GM15510 (cell line): Measurements from ENCODE around the gene FOXI1.

Experiments
- POLR2A ChIP-seq: IDR thresholded peaks from 3 replicates; pipeline ENCODE4 v1.6.1; 2011; ENCODE audit warnings: borderline replicate concordance; ENCODE audit not compliant: insufficient read length; ENCODE audit errors: extremely low read depth

FOXI1 gene

GRCh38 chr5:170110403-170111087, 4.8 kb downstream of the FOXI1 start:
- TF ChIP-seq POLR2A: no peak

- no peak for TF ChIP-seq POLR2A
Observed at GRCh38 chr5:170111088-170111785, 5.5 kb downstream of the FOXI1 start.

- TF ChIP-seq POLR2A: no peak
Observed at GRCh38 chr5:170112876-170113521, 7.3 kb downstream of the FOXI1 start.

- TF ChIP-seq POLR2A: no peak
Observed at GRCh38 chr5:170113522-170113900, 7.8 kb downstream of the FOXI1 start.

GRCh38 chr5:170114271-170114670, 8.6 kb downstream of the FOXI1 start:
- no peak for TF ChIP-seq POLR2A

GRCh38 chr5:170115925-170116324, 10.2 kb downstream of the FOXI1 start:
- no peak for TF ChIP-seq POLR2A

- no peak for TF ChIP-seq POLR2A
Observed at GRCh38 chr5:170117736-170118135, 12.0 kb downstream of the FOXI1 start.

- no peak for TF ChIP-seq POLR2A
Observed at GRCh38 chr5:170120576-170120975, 14.9 kb downstream of the FOXI1 start.

GRCh38 chr5:170121321-170121720, 15.6 kb downstream of the FOXI1 start:
- TF ChIP-seq POLR2A: no peak

GRCh38 chr5:170126061-170126460, 20.4 kb downstream of the FOXI1 start:
- no peak for TF ChIP-seq POLR2A

- no peak for TF ChIP-seq POLR2A
Observed at GRCh38 chr5:170126626-170127025, 20.9 kb downstream of the FOXI1 start.

GRCh38 chr5:170131235-170131634, 25.5 kb downstream of the FOXI1 start:
- no peak for TF ChIP-seq POLR2A

- TF ChIP-seq POLR2A: no peak
Observed at GRCh38 chr5:170132269-170132975, 26.7 kb downstream of the FOXI1 start.

- no peak for TF ChIP-seq POLR2A
Observed at GRCh38 chr5:170132976-170133448, 27.3 kb downstream of the FOXI1 start.

GRCh38 chr5:170135796-170136490, 30.2 kb downstream of the FOXI1 start:
- no peak for TF ChIP-seq POLR2A

GRCh38 chr5:170136506-170136905, 30.8 kb downstream of the FOXI1 start:
- TF ChIP-seq POLR2A: no peak
